HepG2 (cell line): ENCODE data around the gene BCAS1. TPM values are rescaled to one million over a fixed set of nuclear protein-coding genes. Genes with fewer than 3 reads are reported as not detected.

ENCODE experiments used
- ARHGAP35 ChIP-seq: sonication (generic); formaldehyde crosslinking; IDR thresholded peaks from 2 replicates; pipeline ENCODE4 v1.9.0; 2022; ENCODE audit warnings: mild to moderate bottlenecking, inconsistent platforms, moderate library complexity, missing genetic modification reagents, borderline replicate concordance
- ARNT ChIP-seq: fragments of 450-650 bp; IDR thresholded peaks from 2 replicates; pipeline ENCODE4 v1.6.1; 2017
- E2F1 ChIP-seq: sonication (generic); formaldehyde crosslinking; IDR thresholded peaks from 2 replicates; pipeline ENCODE4 v1.5.0; 2020; ENCODE audit warnings: missing genetic modification reagents
- ERF ChIP-seq: IDR thresholded peaks from 2 replicates; pipeline ENCODE4 v1.6.1; 2018; ENCODE audit warnings: missing biosample characterization, missing genetic modification reagents
- FOXO4 ChIP-seq: sonication (generic); formaldehyde crosslinking; conservative IDR thresholded peaks from 2 replicates; pipeline ENCODE4 v1.8.1; 2023; ENCODE audit warnings: missing genetic modification reagents
- MED8 ChIP-seq: sonication (generic); formaldehyde crosslinking; IDR thresholded peaks from 2 replicates; pipeline ENCODE4 v1.8.1; 2023; ENCODE audit warnings: mild to moderate bottlenecking, missing genetic modification reagents; ENCODE audit not compliant: insufficient replicate concordance
- NCOR1 ChIP-seq: fragments of 200-600 bp; sonication (generic); IDR thresholded peaks from 2 replicates; pipeline ENCODE4 v1.7.0; 2017; ENCODE audit warnings: antibody characterized with exemption, low read length, borderline replicate concordance
- PHF5A ChIP-seq: IDR thresholded peaks from one replicate; pipeline ENCODE4 v1.6.1; 2018; ENCODE audit warnings: low read depth, missing genetic modification reagents; ENCODE audit not compliant: unreplicated experiment
- PRDM15 ChIP-seq: sonication (generic); formaldehyde crosslinking; IDR thresholded peaks from 2 replicates; pipeline ENCODE4 v1.4.0; 2020; ENCODE audit warnings: missing genetic modification reagents
- RNF2 ChIP-seq: fragments of 450-650 bp; conservative IDR thresholded peaks from 2 replicates; pipeline ENCODE4 v1.6.1; 2016; ENCODE audit warnings: low read depth
- XBP1 ChIP-seq: sonication (generic); formaldehyde crosslinking; IDR thresholded peaks from 2 replicates; pipeline ENCODE4 v1.5.0; 2020; ENCODE audit warnings: missing genetic modification reagents
- ZBTB14 ChIP-seq: sonication (generic); formaldehyde crosslinking; IDR thresholded peaks from 2 replicates; pipeline ENCODE4 v1.4.0; 2020; ENCODE audit warnings: missing genetic modification reagents
- ZBTB20 ChIP-seq: sonication (generic); formaldehyde crosslinking; IDR thresholded peaks from 2 replicates; pipeline ENCODE4 v1.8.1; 2023; ENCODE audit warnings: missing genetic modification reagents, low read depth, mild to moderate bottlenecking, borderline replicate concordance
- ZC3H4 ChIP-seq: sonication (generic); formaldehyde crosslinking; IDR thresholded peaks from 2 replicates; pipeline ENCODE4 v1.4.0; 2020; ENCODE audit warnings: missing genetic modification reagents, borderline replicate concordance
- ZFP91 ChIP-seq: sonication (generic); formaldehyde crosslinking; IDR thresholded peaks from 2 replicates; pipeline ENCODE4 v1.9.0; 2022; ENCODE audit warnings: missing genetic modification reagents, mild to moderate bottlenecking, borderline replicate concordance
- ZNF329 ChIP-seq: sonication (generic); formaldehyde crosslinking; IDR thresholded peaks from 2 replicates; pipeline ENCODE4 v1.9.0; 2021; ENCODE audit warnings: low read depth, mild to moderate bottlenecking, missing genetic modification reagents
- ZNF354B ChIP-seq: sonication (generic); formaldehyde crosslinking; IDR thresholded peaks from 2 replicates; pipeline ENCODE4 v1.8.0; 2022; ENCODE audit warnings: mild to moderate bottlenecking, missing genetic modification reagents
- ZNF44 ChIP-seq: sonication (generic); formaldehyde crosslinking; IDR thresholded peaks from 2 replicates; pipeline ENCODE4 v1.5.1; 2020; ENCODE audit warnings: mild to moderate bottlenecking, missing genetic modification reagents
- ZNF558 ChIP-seq: sonication (generic); formaldehyde crosslinking; IDR thresholded peaks from 2 replicates; pipeline ENCODE4 v1.9.0; 2022; ENCODE audit warnings: mild to moderate bottlenecking, missing genetic modification reagents, borderline replicate concordance
- ZNF652 ChIP-seq: IDR thresholded peaks from 2 replicates; pipeline ENCODE4 v1.6.1; 2016; ENCODE audit warnings: low read depth, borderline replicate concordance
- polyA plus RNA-seq, 8 experiments: library from polyadenylated mRNA; depleted of rRNA in 3 of 8; stranded (reverse) in 7 of 8; unstranded in 1 of 8; fragments of >200 nt; fragmentation: Illumina TruSeq in 4 of 8; extraction: Trizol in 4 of 8; gene quantifications; 2 replicates each; pipeline versions ENCODE4 v1.2.1 to v1.2.3, GENCODE V29; 2011 to 2016; ENCODE audit warnings: low read depth in 4 of 8, missing spikeins in 1 of 8, mixed read lengths in 1 of 8; ENCODE audit not compliant: insufficient read depth in 1 of 8
- total RNA-seq, 5 experiments: library from RNA; depleted of rRNA; stranded (reverse); fragments of >200 nt; fragmentation: Illumina TruSeq; extraction: Trizol; gene quantifications; 2 replicates each; pipeline ENCODE4 v1.2.3, GENCODE V29; 2016; ENCODE audit warnings: low read depth in 1 of 5

BCAS1 gene
- total and polyA plus RNA-seq, 2 of the 13 experiments (the other 11 are each of a cell fraction or from before 2014, with no cell fraction given): 0.55 to 0.91 TPM

- no peak; the same call in 1 of the 2 replicates for TF ChIP-seq PRDM15 (CRISPR knock-in tag)
- no peak; the same call in 1 of the 2 replicates for TF ChIP-seq ZFP91 (CRISPR knock-in tag)
- no peak for TF ChIP-seq ARHGAP35 (CRISPR knock-in tag)
- TF ChIP-seq ZNF354B (CRISPR knock-in tag): peak; percentile 97
- TF ChIP-seq ZNF558 (CRISPR knock-in tag): no peak
- peak; percentile 69; the same call in 1 of the 2 replicates for TF ChIP-seq ZNF44 (CRISPR knock-in tag)
- TF ChIP-seq ZBTB14: no peak
- peak; percentile 99 for TF ChIP-seq ERF (CRISPR knock-in tag)
- TF ChIP-seq PHF5A (CRISPR knock-in tag): peak; percentile 96
- TF ChIP-seq XBP1 (CRISPR knock-in tag): no peak
- TF ChIP-seq NCOR1: peak; percentile 100
- no peak for TF ChIP-seq ARNT
- TF ChIP-seq FOXO4: 0 out of 2 replicates have a peak, but pooled peaks have one; percentile 79
- TF ChIP-seq MED8 (CRISPR knock-in tag): peak; percentile 87
- no peak for TF ChIP-seq ZC3H4
- TF ChIP-seq ZBTB20 (CRISPR knock-in tag): peak; percentile 93
- no peak for TF ChIP-seq RNF2
- TF ChIP-seq ZNF329 (CRISPR knock-in tag): peak; percentile 47; the same call in 1 of the 2 replicates
- TF ChIP-seq ZNF652: peak; percentile 62; the same call in 1 of the 2 replicates
- TF ChIP-seq E2F1 (CRISPR knock-in tag): no peak
These were observed 33.6 kb upstream of the BCAS1 start (continued) for GRCh38 chr20:54103762-54104600.
